Endothelial cell of umbilical vein (primary cell): ENCODE data around the gene SMKR1. TPM values are rescaled to one million over a fixed set of nuclear protein-coding genes. Genes with fewer than 3 reads are reported as not detected.

ENCODE experiments used
- BruUV-seq: library from RNA; stranded (reverse); fragments of 400-500 nt; replicated peaks from 2 replicates; lab custom pipeline; 2021; lab: Mats Ljungman, UMichigan
- CTCF ChIA-PET: fragments of 300-600, 350-600 bp; sonication (Branson Sonifier 250); formaldehyde crosslinking; loops from one replicate; lab custom pipeline; 2021; ENCODE audit warnings: antibody characterized with exemption, inconsistent platforms; lab: Charles Lee
- POLR2A ChIA-PET: fragments of 300-600, 350-600 bp; sonication (Branson Sonifier 250); formaldehyde crosslinking; loops from one replicate; lab custom pipeline; 2021; ENCODE audit warnings: antibody characterized with exemption, inconsistent platforms; lab: Charles Lee
- DNase-seq: peaks from one replicate; pipeline ENCODE4 v3.0.0-alpha.2; 2011; ENCODE audit warnings: low read depth, low spot score
- FAIRE-seq: peaks from 2 replicates; lab custom pipeline; 2011; peaks lifted over from hg19 to GRCh38; lab: Jason Lieb, UNC
- H2AFZ ChIP-seq: 2 replicates; pipeline ENCODE4 v1.6.0; 2012; ENCODE audit warnings: low read depth, low read length, control low read depth, inconsistent platforms
- H3K27ac ChIP-seq: 2 replicates; pipeline ENCODE4 v1.5.1; 2011; ENCODE audit warnings: low read depth, mild to moderate bottlenecking, control low read depth, low read length, moderate library complexity; ENCODE audit not compliant: insufficient read depth
- H3K27me3 ChIP-seq, 2 experiments: 2 replicates each; pipeline versions ENCODE4 v1.6.0 to v1.6.1; 2011; ENCODE audit warnings: low read length in 2 of 2, mixed read lengths in 1 of 2; ENCODE audit not compliant: control insufficient read depth in 2 of 2, insufficient read depth in 2 of 2
- H3K36me3 ChIP-seq, 2 experiments: 2 replicates in 1 of 2; 3 replicates in 1 of 2; pipeline ENCODE4 v1.5.1; 2011; ENCODE audit warnings: low read length in 2 of 2, mild to moderate bottlenecking in 1 of 2, moderate library complexity in 1 of 2; ENCODE audit not compliant: control insufficient read depth in 2 of 2, insufficient read depth in 2 of 2; ENCODE audit errors: extremely low read depth in 1 of 2
- H3K4me1 ChIP-seq: 3 replicates; pipeline ENCODE4 v1.5.1; 2011; ENCODE audit warnings: mild to moderate bottlenecking, low read length; ENCODE audit not compliant: control insufficient read depth, insufficient read depth; ENCODE audit errors: extremely low read depth
- H3K4me2 ChIP-seq: 2 replicates; pipeline ENCODE4 v1.6.1; 2011; ENCODE audit warnings: low read length, control low read depth, mixed read lengths; ENCODE audit not compliant: insufficient read depth
- H3K4me3 ChIP-seq, 3 experiments: fragments of 200-600 bp in 1 of 3; sonication (generic), shearing (Covaris generic) in 1 of 3; replicated peaks in 1 of 3; 2 replicates each; pipeline ENCODE4 v1.5.1; 2011 to 2016; ENCODE audit warnings: control low read depth in 3 of 3, low read length in 3 of 3, mild to moderate bottlenecking in 2 of 3, inconsistent platforms in 1 of 3, low read depth in 1 of 3, moderate library complexity in 1 of 3; ENCODE audit not compliant: insufficient read depth in 1 of 3
- H3K79me2 ChIP-seq: 2 replicates; pipeline ENCODE4 v1.6.0; 2012; ENCODE audit warnings: low read length, inconsistent platforms; ENCODE audit not compliant: control insufficient read depth, insufficient read depth
- H3K9ac ChIP-seq: replicated peaks from 2 replicates; pipeline ENCODE3; 2011; ENCODE audit warnings: low read length, control low read depth; ENCODE audit not compliant: insufficient read depth; ENCODE audit errors: extremely low read depth
- H3K9me1 ChIP-seq: replicated peaks from 3 replicates; pipeline ENCODE4 v1.6.0; 2011; ENCODE audit warnings: mild to moderate bottlenecking, low read length; ENCODE audit not compliant: control insufficient read depth, insufficient read depth; ENCODE audit errors: extremely low read depth
- H3K9me3 ChIP-seq: replicated peaks from 2 replicates; pipeline ENCODE4 v1.5.1; 2012; ENCODE audit warnings: low read length, inconsistent platforms; ENCODE audit not compliant: control insufficient read depth, insufficient read depth
- H4K20me1 ChIP-seq: replicated peaks from 2 replicates; pipeline ENCODE3; 2011; ENCODE audit warnings: mild to moderate bottlenecking, low read length; ENCODE audit not compliant: control insufficient read depth, insufficient read depth; ENCODE audit errors: extremely low read depth
- EZH2 ChIP-seq: IDR thresholded peaks from 2 replicates; pipeline ENCODE4 v1.6.1; 2012; ENCODE audit warnings: borderline replicate concordance, low read depth, mild to moderate bottlenecking, moderate library complexity, low read length, inconsistent platforms; ENCODE audit not compliant: severe bottlenecking
- FOS ChIP-seq: IDR thresholded peaks from 2 replicates; pipeline ENCODE4 v1.6.1; 2011; ENCODE audit warnings: mild to moderate bottlenecking, low read length, moderate library complexity, borderline replicate concordance; ENCODE audit not compliant: insufficient read depth
- GATA2 ChIP-seq: IDR thresholded peaks from 2 replicates; pipeline ENCODE4 v1.7.0; 2011; ENCODE audit warnings: low read depth, mild to moderate bottlenecking, moderate library complexity, mixed read lengths, low read length; ENCODE audit not compliant: insufficient read length, insufficient read depth
- JUN ChIP-seq: IDR thresholded peaks from 2 replicates; pipeline ENCODE4 v1.6.1; 2011; ENCODE audit warnings: borderline replicate concordance, low read depth; ENCODE audit not compliant: insufficient read length, insufficient read depth
- MYC ChIP-seq: IDR thresholded peaks from one replicate; pipeline ENCODE4 v1.6.1; 2011; ENCODE audit warnings: mild to moderate bottlenecking, low read depth, low read length
- POLR2A ChIP-seq: IDR thresholded peaks from 2 replicates; pipeline ENCODE4 v1.6.1; 2012; ENCODE audit warnings: low read depth, mild to moderate bottlenecking, control low read depth, low read length
- POLR2AphosphoS5 ChIP-seq: IDR thresholded peaks from 2 replicates; pipeline ENCODE4 v1.6.1; 2012; ENCODE audit warnings: low read depth, mild to moderate bottlenecking, control low read depth, low read length, moderate library complexity; ENCODE audit not compliant: insufficient read depth
- dilution Hi-C: fragments of 300-500 bp; cut with MboI; formaldehyde crosslinking; loops from one replicate; pipeline ENCODE4 v1.15.0; 2019; ENCODE audit warnings: low sequenced_read_pairs; ENCODE audit not compliant: extremely low pct_ligation_motif_present
- intact Hi-C: fragments of 100-400 bp; cut with micrococcal nuclease; formaldehyde crosslinking; loops from one replicate; pipeline ENCODE4 v1.10.0; 2022
- polyA plus RNA-seq, 4 experiments: library from polyadenylated mRNA; depleted of rRNA in 3 of 4; stranded (reverse) in 3 of 4; unstranded in 1 of 4; fragments of >200 nt; gene quantifications; 2 replicates each; pipeline versions ENCODE4 v1.2.1 to v1.2.3, GENCODE V29; 2011 to 2012; ENCODE audit warnings: missing spikeins in 1 of 4
- total RNA-seq: library from RNA; stranded (reverse); gene quantifications from 2 replicates; pipeline ENCODE4 v1.2.3, GENCODE V29; 2021
- TF ChIP-seq, protein P1 (sequence below), 2 donors: IDR thresholded peaks; 1 replicate in 1 of 2; 2 replicates in 1 of 2; pipeline ENCODE4 v1.5.1; 2011; ENCODE audit warnings: low read length in 2 of 2, mild to moderate bottlenecking in 2 of 2, moderate library complexity in 2 of 2, control low read depth in 1 of 2, inconsistent platforms in 1 of 2, low read depth in 1 of 2; ENCODE audit not compliant: insufficient read depth in 1 of 2; ENCODE audit errors: extremely low read depth in 1 of 2
- TF ChIP-seq, protein P2 (sequence below): IDR thresholded peaks from 2 replicates; pipeline ENCODE4 v1.6.1; 2011; ENCODE audit not compliant: insufficient read depth, insufficient read length

Gene SMKR1
- total and polyA plus RNA-seq, 2 donors (not counting 3 experiments of a cell fraction or from before 2014, with no cell fraction given), result 0.64 TPM; not detected in 1

DNA sequence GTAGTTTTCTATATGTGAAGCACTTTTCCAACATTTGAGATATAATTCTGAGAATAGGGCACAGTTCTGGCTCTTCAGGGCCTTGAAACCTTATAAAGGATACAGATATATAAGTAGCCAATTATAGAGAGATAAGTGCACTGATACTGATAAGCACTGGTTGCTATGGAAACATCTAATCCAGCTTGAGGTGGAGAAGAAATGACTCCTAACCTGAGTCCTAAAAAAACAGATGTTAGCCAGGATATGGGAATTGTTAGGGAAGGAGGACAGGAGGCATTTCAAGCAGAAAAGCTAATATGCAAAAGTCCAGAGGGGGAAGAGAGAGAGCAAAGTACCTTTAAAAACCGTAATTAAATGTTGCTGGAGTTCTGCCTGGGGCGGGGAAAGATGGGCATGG lies 37.3 kb upstream of the SMKR1 start:
- Histone ChIP-seq H2AFZ (no peak overlapping the region), H3K9me1 (no peaks in the 10 kb centered on the region), H3K4me2 (no peak overlapping the region), H3K9me3 (no peaks in the 10 kb centered on the region), H3K9ac (no peak overlapping the region), H3K4me1 (no peaks in the 10 kb centered on the region), H3K27ac (no peak overlapping the region), H3K36me3 (peaks cover 2 to 5% of the 10 kb centered on the region in 2 experiments), H3K27me3 (no peaks in the 10 kb centered on the region), H3K4me3 (no peak overlapping the region), H3K79me2 (no peaks in the 10 kb centered on the region), H4K20me1 (no peaks in the 10 kb centered on the region)
- FAIRE-seq, result no peak
- no peak for TF ChIP-seq EZH2
- TF ChIP-seq GATA2, result no peak
- TF ChIP-seq, protein P1, sequence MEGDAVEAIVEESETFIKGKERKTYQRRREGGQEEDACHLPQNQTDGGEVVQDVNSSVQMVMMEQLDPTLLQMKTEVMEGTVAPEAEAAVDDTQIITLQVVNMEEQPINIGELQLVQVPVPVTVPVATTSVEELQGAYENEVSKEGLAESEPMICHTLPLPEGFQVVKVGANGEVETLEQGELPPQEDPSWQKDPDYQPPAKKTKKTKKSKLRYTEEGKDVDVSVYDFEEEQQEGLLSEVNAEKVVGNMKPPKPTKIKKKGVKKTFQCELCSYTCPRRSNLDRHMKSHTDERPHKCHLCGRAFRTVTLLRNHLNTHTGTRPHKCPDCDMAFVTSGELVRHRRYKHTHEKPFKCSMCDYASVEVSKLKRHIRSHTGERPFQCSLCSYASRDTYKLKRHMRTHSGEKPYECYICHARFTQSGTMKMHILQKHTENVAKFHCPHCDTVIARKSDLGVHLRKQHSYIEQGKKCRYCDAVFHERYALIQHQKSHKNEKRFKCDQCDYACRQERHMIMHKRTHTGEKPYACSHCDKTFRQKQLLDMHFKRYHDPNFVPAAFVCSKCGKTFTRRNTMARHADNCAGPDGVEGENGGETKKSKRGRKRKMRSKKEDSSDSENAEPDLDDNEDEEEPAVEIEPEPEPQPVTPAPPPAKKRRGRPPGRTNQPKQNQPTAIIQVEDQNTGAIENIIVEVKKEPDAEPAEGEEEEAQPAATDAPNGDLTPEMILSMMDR (IDR thresholded peaks at IDR 0.05; ENCODE audit: extremely low read depth in 1 of 2, insufficient read depth in 1 of 2, low read depth in 1 of 2, low read length in 2 of 2), result no peak
- TF ChIP-seq, protein P2, sequence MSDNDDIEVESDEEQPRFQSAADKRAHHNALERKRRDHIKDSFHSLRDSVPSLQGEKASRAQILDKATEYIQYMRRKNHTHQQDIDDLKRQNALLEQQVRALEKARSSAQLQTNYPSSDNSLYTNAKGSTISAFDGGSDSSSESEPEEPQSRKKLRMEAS, result no peak
- CTCF ChIA-PET, result interaction anchor here (0.7 to 11.6 kb wide), 8 partner anchors 13 to 246 kb away, joined by 3 to 321 read pairs (median 4); no protein-coding TSS in a partner anchor
- no TSS peak for BruUV-seq
- POLR2A ChIA-PET, result no interaction called here
- dilution Hi-C loops (no loop called here), intact Hi-C loops (no loop called here)
- no peak for DNase-seq

DNA sequence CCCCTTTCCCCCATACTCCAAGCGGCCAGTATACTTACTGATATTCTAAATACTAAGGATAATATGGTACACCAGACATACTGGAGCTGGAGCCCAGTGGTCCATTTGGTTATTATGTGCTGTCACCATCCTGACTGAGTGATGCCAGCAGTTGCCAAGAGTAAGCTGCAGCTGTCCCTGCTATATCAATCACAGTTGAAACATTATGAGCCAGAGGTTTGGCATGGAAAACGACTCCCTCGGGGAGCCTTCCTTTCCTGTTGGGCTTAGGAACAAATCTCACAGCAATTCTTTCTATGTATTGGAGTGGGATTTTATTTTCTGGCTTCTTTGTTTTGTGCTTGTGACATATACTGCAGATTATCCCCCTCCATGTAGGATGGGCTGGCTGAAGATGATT lies 35.5 kb upstream of the SMKR1 start:
- Histone ChIP-seq H4K20me1 (no peaks in the 10 kb centered on the region), H3K9ac (no peak overlapping the region), H3K9me3 (no peaks in the 10 kb centered on the region), H3K4me2 (no peak overlapping the region), H3K36me3 (peaks cover 2 to 5% of the 10 kb centered on the region in 2 experiments), H3K4me1 (no peaks in the 10 kb centered on the region), H3K27me3 (no peaks in the 10 kb centered on the region), H3K79me2 (no peaks in the 10 kb centered on the region), H2AFZ (no peak overlapping the region), H3K27ac (no peak overlapping the region), H3K4me3 (no peak overlapping the region), H3K9me1 (no peaks in the 10 kb centered on the region)
- TF ChIP-seq POLR2AphosphoS5 (no peak), MYC (no peak), POLR2A (no peak), GATA2 (no peak), JUN (no peak), EZH2 (no peak), FOS (no peak)
- TF ChIP-seq, protein P1 (IDR thresholded peaks at IDR 0.05; ENCODE audit: extremely low read depth in 1 of 2, insufficient read depth in 1 of 2, low read depth in 1 of 2, low read length in 2 of 2), result no peak
- TF ChIP-seq, protein P2, result no peak
- CTCF ChIA-PET, result interaction anchor here (1.3 to 11.6 kb wide), 2 partner anchors 98 to 248 kb away, joined by 4 to 321 read pairs; no protein-coding TSS in a partner anchor
- dilution Hi-C loops (no loop called here), intact Hi-C loops (no loop called here)
- DNase-seq (no peak), FAIRE-seq (no peak)
- POLR2A ChIA-PET, result no interaction called here
- BruUV-seq, result no TSS peak
